ENCODE data around the gene PALMD.

GRCh38 chr1:99629164-99629563 lies 16.7 kb upstream of the PALMD start:
- TF ChIP-seq CTCF (IDR thresholded peaks at IDR 0.05) (no peak), ZFX (IDR thresholded peaks at IDR 0.05; ENCODE audit: borderline replicate concordance) (no peak)
